ENCODE data around the gene PAX7. TPM values are rescaled to one million over a fixed set of nuclear protein-coding genes. Genes with fewer than 3 reads are reported as not detected.

Gene PAX7
- total and polyA plus RNA-seq, 11 donors, result not detected

DNA sequence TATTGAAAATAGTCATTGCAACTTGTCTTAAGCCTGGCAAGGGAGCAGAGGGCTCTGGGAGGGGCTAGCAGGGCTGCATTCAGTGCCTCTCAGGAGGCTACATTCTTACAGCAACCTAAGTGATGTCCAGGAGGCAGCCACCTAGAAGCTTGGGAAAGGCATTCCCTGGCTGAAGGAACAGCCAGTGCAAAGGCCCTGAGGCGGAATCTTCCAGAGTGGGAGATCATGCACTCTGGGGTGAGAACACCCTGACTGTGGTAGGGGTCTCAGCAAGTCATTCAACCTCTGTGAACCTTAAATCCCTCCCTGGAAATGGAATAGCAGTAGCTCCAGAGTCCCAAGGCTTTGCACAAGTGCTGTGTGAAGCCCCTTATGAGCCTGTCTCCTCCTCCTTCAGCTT lies 144.7 kb downstream of the PAX7 start:
- TF ChIP-seq POLR2A (IDR thresholded peaks at IDR 0.05), result no peak
- TF ChIP-seq, protein P1, sequence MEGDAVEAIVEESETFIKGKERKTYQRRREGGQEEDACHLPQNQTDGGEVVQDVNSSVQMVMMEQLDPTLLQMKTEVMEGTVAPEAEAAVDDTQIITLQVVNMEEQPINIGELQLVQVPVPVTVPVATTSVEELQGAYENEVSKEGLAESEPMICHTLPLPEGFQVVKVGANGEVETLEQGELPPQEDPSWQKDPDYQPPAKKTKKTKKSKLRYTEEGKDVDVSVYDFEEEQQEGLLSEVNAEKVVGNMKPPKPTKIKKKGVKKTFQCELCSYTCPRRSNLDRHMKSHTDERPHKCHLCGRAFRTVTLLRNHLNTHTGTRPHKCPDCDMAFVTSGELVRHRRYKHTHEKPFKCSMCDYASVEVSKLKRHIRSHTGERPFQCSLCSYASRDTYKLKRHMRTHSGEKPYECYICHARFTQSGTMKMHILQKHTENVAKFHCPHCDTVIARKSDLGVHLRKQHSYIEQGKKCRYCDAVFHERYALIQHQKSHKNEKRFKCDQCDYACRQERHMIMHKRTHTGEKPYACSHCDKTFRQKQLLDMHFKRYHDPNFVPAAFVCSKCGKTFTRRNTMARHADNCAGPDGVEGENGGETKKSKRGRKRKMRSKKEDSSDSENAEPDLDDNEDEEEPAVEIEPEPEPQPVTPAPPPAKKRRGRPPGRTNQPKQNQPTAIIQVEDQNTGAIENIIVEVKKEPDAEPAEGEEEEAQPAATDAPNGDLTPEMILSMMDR (IDR thresholded peaks at IDR 0.05), result no peak

DNA sequence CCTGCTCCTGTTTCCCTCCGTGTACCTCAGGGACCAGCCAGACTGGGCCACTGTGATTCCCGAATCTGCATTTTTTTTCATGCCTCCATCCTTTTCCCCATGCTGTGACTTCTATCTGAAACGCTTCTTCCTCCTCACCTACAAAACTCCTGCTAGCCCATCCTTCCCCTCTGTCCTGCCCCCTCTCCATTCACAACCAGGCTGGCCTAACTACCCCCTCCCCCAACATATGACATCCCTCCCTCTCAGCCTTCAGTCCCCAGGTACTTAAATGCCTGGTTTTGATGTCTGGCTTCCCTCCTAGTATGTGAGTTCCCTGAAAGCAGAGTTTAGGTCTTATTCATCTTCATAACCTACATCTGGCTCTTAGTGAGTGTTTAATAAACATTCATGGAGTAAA lies 146.1 kb downstream of the PAX7 start:
- Histone ChIP-seq H3K27ac (no peak overlapping the region), H3K27me3 (peaks cover 0 to 75% (median 20%) of the 10 kb centered on the region in 9 donors), H3K9me3 (no peaks in the 10 kb centered on the region), H3K4me1 (no peaks in the 10 kb centered on the region), H3K4me3 (no peak overlapping the region), H3K36me3 (no peaks in the 10 kb centered on the region)
- DNase-seq (no peak), ATAC-seq (no peak)
- WGBS, 4 donors, result 36 to 49% (median 40%) methylated on average over 3 of the region's 3 CpGs
- TF ChIP-seq, protein P1 (IDR thresholded peaks at IDR 0.05), result no peak
- TF ChIP-seq POLR2A (IDR thresholded peaks at IDR 0.05), result no peak
- intact Hi-C loops (cut with DNase I), result no loop called here

More for the DNA sequence above, 144.7 kb downstream of the PAX7 start:
- H3K27ac ChIP-seq, result no peak overlapping the region
- no peaks in the 10 kb centered on the region for H3K36me3 ChIP-seq
- H3K4me1 ChIP-seq, result no peaks in the 10 kb centered on the region
- WGBS, 4 donors, result 89 to 100% (median 97%) methylated on average over 1 of the region's 1 CpG
- ATAC-seq (no peak), DNase-seq (no peak)
- intact Hi-C loops (cut with DNase I), result no loop called here
- peaks cover 0 to 82% (median 20%) of the 10 kb centered on the region in 9 donors for H3K27me3 ChIP-seq
- no peak overlapping the region for H3K4me3 ChIP-seq
- no peaks in the 10 kb centered on the region for H3K9me3 ChIP-seq

DNA sequence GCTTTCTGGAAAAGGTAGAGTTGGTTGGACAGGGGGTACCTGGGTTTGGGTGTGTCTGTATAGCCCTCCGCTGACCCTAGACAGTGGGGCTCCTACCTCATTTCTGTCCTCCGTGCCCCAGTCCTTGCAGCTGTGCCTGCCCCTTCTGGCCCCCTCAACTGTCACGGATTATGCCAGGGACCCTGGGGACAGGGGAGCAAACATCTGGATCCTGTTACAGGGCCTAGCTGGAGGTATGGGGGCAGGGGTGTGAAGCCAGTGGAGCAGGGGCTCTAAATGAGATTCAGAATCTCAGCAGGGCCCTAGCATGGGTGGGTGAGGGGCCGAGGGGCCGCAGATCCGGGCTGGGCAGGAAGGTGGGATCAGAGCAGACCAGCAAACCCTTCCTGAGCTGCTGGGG lies 147.8 kb downstream of the PAX7 start:
- Histone ChIP-seq H3K9me3 (no peaks in the 10 kb centered on the region), H3K4me3 (no peak overlapping the region), H3K4me1 (no peaks in the 10 kb centered on the region), H3K27ac (no peak overlapping the region), H3K27me3 (peaks cover 0 to 75% (median 16%) of the 10 kb centered on the region in 9 donors), H3K36me3 (no peaks in the 10 kb centered on the region)
- TF ChIP-seq, protein P1 (IDR thresholded peaks at IDR 0.05), result no peak
- no peak for TF ChIP-seq POLR2A (IDR thresholded peaks at IDR 0.05)
- DNase-seq, result no peak
- WGBS, 4 donors, result 31 to 47% (median 33%) methylated on average over 6 of the region's 6 CpGs
- no peak for ATAC-seq
- intact Hi-C loops (cut with DNase I), result no loop called here

DNA sequence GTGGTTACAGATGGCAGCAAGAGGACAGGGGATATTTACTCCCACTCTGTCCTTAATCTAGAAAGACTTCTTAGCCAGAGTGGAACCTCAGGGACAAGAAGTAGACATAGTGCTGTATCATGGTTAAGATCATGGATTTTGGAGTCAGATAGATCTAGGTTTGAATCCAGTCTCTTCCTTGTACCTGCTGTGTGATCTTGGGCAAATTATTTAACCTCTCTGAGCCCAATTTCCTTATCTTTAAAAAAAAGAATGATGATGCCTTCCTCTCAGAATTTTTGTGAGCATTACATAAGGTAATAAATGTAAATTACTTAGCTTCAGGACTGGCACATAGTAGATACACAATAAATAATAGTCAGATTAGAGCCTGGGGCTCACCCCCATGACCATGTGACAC lies 150.4 kb downstream of the PAX7 start:
- Histone ChIP-seq H3K27ac (no peak overlapping the region), H3K4me1 (no peaks in the 10 kb centered on the region), H3K4me3 (no peak overlapping the region), H3K27me3 (peaks cover 0 to 68% (median 7%) of the 10 kb centered on the region in 9 donors), H3K36me3 (no peaks in the 10 kb centered on the region), H3K9me3 (no peaks in the 10 kb centered on the region)
- intact Hi-C loops (cut with DNase I), result no loop called here
- no peak for TF ChIP-seq POLR2A (IDR thresholded peaks at IDR 0.05)
- TF ChIP-seq, protein P1 (IDR thresholded peaks at IDR 0.05), result no peak
- DNase-seq (no peak), ATAC-seq (no peak)

All from heart left ventricle (tissue), 16 donors.